ENCODE data around the gene SRCIN1. TPM values are rescaled to one million over a fixed set of nuclear protein-coding genes. Genes with fewer than 3 reads are reported as not detected.
A peak's percentile ranks its signal among the peaks of the same experiment; 100 is the strongest.

SRCIN1 gene
- total RNA-seq, 4 donors from 2014 or later, result 1.8 to 8.8 (median 5.2) TPM

GRCh38 chr17:38586788-38587187, 19.0 kb downstream of the SRCIN1 start:
- peaks cover 0 to 13% (median 8%) of the 10 kb centered on the region in 4 donors for H3K4me1 ChIP-seq
- intact Hi-C loops (cut with DNase I; ENCODE audit: low total_unique reads) (no loop called here), in situ Hi-C loops (cut with MboI; ENCODE audit: low pct_ligation_motif_present in 1 of 4, low pct_unique_long_range_greater_than_20kb in 1 of 4, low sequenced_read_pairs in 3 of 4) (no loop called here)
- no peaks in the 10 kb centered on the region for H3K36me3 ChIP-seq
- H3K9me3 ChIP-seq, result no peaks in the 10 kb centered on the region
- peaks cover 51% of the 10 kb centered on the region for H3K27me3 ChIP-seq
- no peak for DNase-seq
- WGBS, 2 donors (ENCODE audit: low coverage in 1 of 2), result 66% methylated on average over 7 of the region's 7 CpGs; no CpG with 5 or more reads in 1 of the 2 donors
- no peak overlapping the region for H3K4me3 ChIP-seq
- no peak overlapping the region for H3K27ac ChIP-seq
- TF ChIP-seq CTCF (IDR thresholded peaks at IDR 0.05), result no peak
- no peak for TF ChIP-seq EP300 (IDR thresholded peaks at IDR 0.05; ENCODE audit: low read depth)
- no peak for TF ChIP-seq POLR2A (IDR thresholded peaks at IDR 0.05)
- TF ChIP-seq POLR2AphosphoS5 (IDR thresholded peaks at IDR 0.05), result no peak

GRCh38 chr17:38585918-38586529, 19.7 kb downstream of the SRCIN1 start:
- DNase-seq, result no peak
- H3K27ac ChIP-seq, result no peak overlapping the region
- no peaks in the 10 kb centered on the region for H3K9me3 ChIP-seq
- H3K4me3 ChIP-seq, result no peak overlapping the region
- in situ Hi-C loops (cut with MboI; ENCODE audit: low pct_ligation_motif_present in 1 of 4, low pct_unique_long_range_greater_than_20kb in 1 of 4, low sequenced_read_pairs in 3 of 4), result no loop called here
- peaks cover 51% of the 10 kb centered on the region for H3K27me3 ChIP-seq
- intact Hi-C loops (cut with DNase I; ENCODE audit: low total_unique reads), result no loop called here
- no peaks in the 10 kb centered on the region for H3K36me3 ChIP-seq
- TF ChIP-seq EP300 (IDR thresholded peaks at IDR 0.05; ENCODE audit: low read depth) (no peak), POLR2AphosphoS5 (IDR thresholded peaks at IDR 0.05) (no peak)
- 75% methylated on average over 7 of the region's 7 CpGs; no CpG with 5 or more reads in 1 of the 2 donors for WGBS, 2 donors (ENCODE audit: low coverage in 1 of 2)
- H3K4me1 ChIP-seq, result peaks cover 0 to 10% (median 8%) of the 10 kb centered on the region in 4 donors

GRCh38 chr17:38585056-38585917, 20.5 kb downstream of the SRCIN1 start:
- WGBS, 2 donors (ENCODE audit: low coverage in 1 of 2), result 52 to 68% methylated on average over 5 to 15 of the region's 15 CpGs
- no peak for TF ChIP-seq POLR2A (IDR thresholded peaks at IDR 0.05)
- no peak for TF ChIP-seq CTCF (IDR thresholded peaks at IDR 0.05)
- Histone ChIP-seq H3K27ac (no peak overlapping the region), H3K9me3 (no peaks in the 10 kb centered on the region), H3K4me3 (no peak overlapping the region), H3K27me3 (peaks cover 56% of the 10 kb centered on the region), H3K36me3 (no peaks in the 10 kb centered on the region), H3K4me1 (peaks cover 0 to 10% (median 8%) of the 10 kb centered on the region in 4 donors)
- intact Hi-C loops (cut with DNase I; ENCODE audit: low total_unique reads), result no loop called here
- peak; percentile 17 for DNase-seq
- in situ Hi-C loops (cut with MboI; ENCODE audit: low pct_ligation_motif_present in 1 of 4, low pct_unique_long_range_greater_than_20kb in 1 of 4, low sequenced_read_pairs in 3 of 4), result no loop called here

- Histone ChIP-seq H3K27ac (no peak overlapping the region), H3K36me3 (no peaks in the 10 kb centered on the region), H3K4me3 (no peak overlapping the region), H3K9me3 (no peaks in the 10 kb centered on the region), H3K4me1 (peaks cover 0 to 10% (median 8%) of the 10 kb centered on the region in 4 donors), H3K27me3 (peaks cover 57% of the 10 kb centered on the region)
- in situ Hi-C loops (cut with MboI; ENCODE audit: low pct_ligation_motif_present in 1 of 4, low pct_unique_long_range_greater_than_20kb in 1 of 4, low sequenced_read_pairs in 3 of 4) (no loop called here), intact Hi-C loops (cut with DNase I; ENCODE audit: low total_unique reads) (no loop called here)
- WGBS, 2 donors (ENCODE audit: low coverage in 1 of 2), result 0 to 9% methylated on average over 10 to 19 of the region's 19 CpGs
- TF ChIP-seq POLR2A (IDR thresholded peaks at IDR 0.05) (no peak), POLR2AphosphoS5 (IDR thresholded peaks at IDR 0.05) (no peak), CTCF (IDR thresholded peaks at IDR 0.05) (peak; percentile 87 to 94 (median 93)), EP300 (IDR thresholded peaks at IDR 0.05; ENCODE audit: low read depth) (no peak)
- DNase-seq, result peak; percentile 73
Observed at GRCh38 chr17:38584350-38584925, 21.3 kb downstream of the SRCIN1 start.
